Fibroblast of mammary gland (primary cell): ENCODE data around the gene GPR39.

Source experiments
- DNase-seq: peaks from one replicate; pipeline ENCODE4 v3.0.0-alpha.2; 2010; ENCODE audit warnings: low read depth
- H3K4me3 ChIP-seq: 2 replicates; pipeline ENCODE4 v1.5.1; 2011; ENCODE audit warnings: low read depth, mild to moderate bottlenecking, low read length, moderate library complexity; ENCODE audit not compliant: control insufficient read depth
- TF ChIP-seq, protein P1 (sequence below): conservative IDR thresholded peaks from 2 replicates; pipeline ENCODE4 v1.5.1; 2011; ENCODE audit warnings: low read depth, low read length, inconsistent platforms; ENCODE audit not compliant: control insufficient read depth, insufficient read depth

The GPR39 gene

DNA sequence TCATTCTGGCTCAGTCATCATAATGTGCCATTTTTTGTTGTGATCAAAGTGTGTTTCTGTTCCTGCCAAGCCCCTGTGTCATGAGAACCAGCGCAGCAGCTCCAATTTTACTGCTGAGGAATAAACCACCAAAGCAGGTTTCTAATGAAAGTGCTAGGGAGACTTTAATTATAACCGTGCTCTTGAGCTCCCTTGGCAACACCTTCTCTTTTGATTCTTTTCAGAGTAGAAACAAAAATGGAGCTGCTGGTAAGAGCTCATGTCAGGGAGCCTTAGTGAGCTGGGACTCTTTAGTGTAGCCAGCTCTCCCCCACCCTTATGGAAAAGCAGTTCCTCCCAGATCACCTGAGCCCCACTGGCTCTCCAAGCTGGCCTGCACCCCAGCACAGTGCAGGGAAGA is 179.1 kb downstream of the GPR39 start:
- TF ChIP-seq, protein P1, sequence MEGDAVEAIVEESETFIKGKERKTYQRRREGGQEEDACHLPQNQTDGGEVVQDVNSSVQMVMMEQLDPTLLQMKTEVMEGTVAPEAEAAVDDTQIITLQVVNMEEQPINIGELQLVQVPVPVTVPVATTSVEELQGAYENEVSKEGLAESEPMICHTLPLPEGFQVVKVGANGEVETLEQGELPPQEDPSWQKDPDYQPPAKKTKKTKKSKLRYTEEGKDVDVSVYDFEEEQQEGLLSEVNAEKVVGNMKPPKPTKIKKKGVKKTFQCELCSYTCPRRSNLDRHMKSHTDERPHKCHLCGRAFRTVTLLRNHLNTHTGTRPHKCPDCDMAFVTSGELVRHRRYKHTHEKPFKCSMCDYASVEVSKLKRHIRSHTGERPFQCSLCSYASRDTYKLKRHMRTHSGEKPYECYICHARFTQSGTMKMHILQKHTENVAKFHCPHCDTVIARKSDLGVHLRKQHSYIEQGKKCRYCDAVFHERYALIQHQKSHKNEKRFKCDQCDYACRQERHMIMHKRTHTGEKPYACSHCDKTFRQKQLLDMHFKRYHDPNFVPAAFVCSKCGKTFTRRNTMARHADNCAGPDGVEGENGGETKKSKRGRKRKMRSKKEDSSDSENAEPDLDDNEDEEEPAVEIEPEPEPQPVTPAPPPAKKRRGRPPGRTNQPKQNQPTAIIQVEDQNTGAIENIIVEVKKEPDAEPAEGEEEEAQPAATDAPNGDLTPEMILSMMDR: no peak
- no peak for DNase-seq
- no peak overlapping the region for H3K4me3 ChIP-seq

DNA sequence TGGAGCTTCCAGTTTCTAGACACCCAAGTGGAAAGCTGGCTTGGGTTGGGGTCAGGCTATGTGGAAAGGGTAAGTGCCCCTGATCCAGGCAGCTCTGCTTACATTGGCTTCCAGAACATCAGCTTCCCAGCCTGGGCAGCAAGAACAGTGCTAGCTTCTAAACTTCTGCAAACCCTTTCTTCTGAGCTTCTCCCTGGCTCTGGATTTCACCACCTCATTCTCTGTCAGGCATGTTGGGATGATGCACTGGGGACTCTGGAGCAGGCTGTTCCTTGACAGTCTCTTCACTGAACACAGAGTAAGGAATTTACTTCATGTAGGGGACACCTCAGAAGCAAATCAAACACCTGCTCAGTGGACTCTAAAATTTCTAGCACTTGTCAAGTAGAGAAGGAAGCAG is 180.6 kb downstream of the GPR39 start:
- TF ChIP-seq, protein P1: no peak
- DNase-seq: no peak
- no peak overlapping the region for H3K4me3 ChIP-seq

DNA sequence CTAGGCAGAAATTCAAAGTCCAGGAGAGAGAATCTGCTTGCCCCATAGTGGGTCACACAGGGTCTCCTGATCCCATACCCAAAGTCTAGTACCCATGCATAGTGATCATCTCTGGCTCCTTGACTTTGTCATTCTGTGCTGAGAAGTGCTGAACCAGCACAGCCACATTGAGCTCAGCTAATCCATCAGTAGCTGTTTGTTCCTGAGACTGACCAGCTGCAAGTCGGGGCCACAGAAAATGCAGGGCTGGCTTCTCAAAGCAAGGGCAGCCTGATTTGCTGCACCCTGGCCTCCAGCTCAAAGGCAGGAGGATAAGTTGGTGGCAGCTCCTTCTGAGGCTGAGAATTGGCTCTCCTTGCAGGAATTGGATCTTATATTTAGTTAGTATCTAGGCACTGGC is 181.2 kb downstream of the GPR39 start:
- no peak overlapping the region for H3K4me3 ChIP-seq
- TF ChIP-seq, protein P1: no peak
- no peak for DNase-seq

DNA sequence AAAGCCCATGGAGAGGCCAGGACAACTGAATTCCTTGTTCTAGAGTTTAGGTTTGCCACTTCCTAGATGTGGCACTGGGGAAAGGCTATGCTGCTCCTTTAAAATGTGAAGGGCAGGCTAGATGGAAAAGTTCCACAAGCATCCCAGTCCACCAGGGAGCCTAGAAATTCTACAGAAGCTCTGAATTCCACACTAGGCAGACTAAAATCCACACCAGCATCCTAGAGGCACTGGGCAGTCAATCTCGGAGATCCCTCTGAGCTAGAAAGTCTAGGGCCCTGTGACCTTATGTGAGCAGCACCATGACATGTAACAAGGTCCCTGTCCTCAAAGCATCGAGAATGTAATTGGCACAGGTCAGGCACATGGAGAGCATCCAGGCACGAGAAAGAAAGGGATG is 181.9 kb downstream of the GPR39 start:
- no peak overlapping the region for H3K4me3 ChIP-seq
- TF ChIP-seq, protein P1: no peak
- DNase-seq: no peak

DNA sequence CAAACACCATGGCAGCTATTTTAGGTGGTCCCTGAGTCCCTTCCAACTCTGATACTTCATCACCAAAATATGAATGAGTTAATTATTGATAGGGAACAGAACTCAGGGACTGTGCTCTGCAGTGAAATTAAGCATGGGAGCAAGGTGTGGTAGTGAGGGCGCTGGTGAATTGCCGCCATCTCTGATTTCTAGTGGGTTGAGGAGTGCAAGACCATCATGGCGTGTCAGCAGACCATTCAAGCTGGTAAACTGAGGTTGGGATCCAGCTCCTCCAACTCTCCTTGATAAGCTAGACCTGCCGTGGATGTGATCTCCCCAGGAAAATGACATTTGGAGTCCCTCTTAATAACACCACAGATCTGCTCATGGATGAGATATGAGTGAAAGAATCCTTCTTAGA is 183.0 kb downstream of the GPR39 start:
- H3K4me3 ChIP-seq: no peak overlapping the region
- TF ChIP-seq, protein P1: no peak
- no peak for DNase-seq

DNA sequence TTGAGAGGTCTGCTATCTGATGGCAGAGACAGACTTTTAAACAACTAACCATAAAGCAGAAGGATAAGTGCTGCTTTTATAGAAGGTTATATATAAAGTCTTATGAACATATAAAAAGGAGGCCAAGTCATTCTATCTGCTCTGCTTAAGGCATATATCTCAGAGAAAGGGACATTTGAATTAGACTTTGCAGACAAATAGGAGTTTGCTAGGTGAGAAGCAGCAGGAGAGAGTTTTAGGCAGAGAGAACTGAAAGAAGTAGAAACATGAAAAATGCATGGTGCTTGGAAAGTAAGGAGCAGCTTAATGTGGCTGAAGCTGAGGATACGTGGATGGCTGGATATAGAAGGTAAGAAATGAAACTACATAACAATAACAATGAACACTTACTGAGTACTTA is 188.0 kb downstream of the GPR39 start:
- H3K4me3 ChIP-seq: no peak overlapping the region
- TF ChIP-seq, protein P1: no peak

More for the DNA sequence above, 188.0 kb downstream of the GPR39 start:
- no peak for DNase-seq
